Stimulated activated CD4-positive, alpha-beta T cell treated with anti-CD3 and anti-CD28 coated beads, TNF-alpha, amount 100 ng/mL, for 4 hours (primary cell): ENCODE results near the gene MSX2.

ENCODE experiments used
- DNase-seq, 3 experiments: peaks; one replicate each; pipeline ENCODE4 v3.0.0-alpha.2; 2020; ENCODE audit warnings: low read depth in 3 of 3

The MSX2 gene

GRCh38 chr5:174718880-174719610 is 5.3 kb upstream of the MSX2 start:
- DNase-seq = no peak

GRCh38 chr5:174719793-174720611 is 4.4 kb upstream of the MSX2 start:
- no peak for DNase-seq

GRCh38 chr5:174720612-174721529 is 3.5 kb upstream of the MSX2 start:
- no peak for DNase-seq

GRCh38 chr5:174721530-174722432 is 2.6 kb upstream of the MSX2 start:
- DNase-seq = no peak

GRCh38 chr5:174722500-174722899 is 1.9 kb upstream of the MSX2 start:
- DNase-seq = no peak

GRCh38 chr5:174723315-174723978 is 935 bp upstream of the MSX2 start:
- no peak for DNase-seq

GRCh38 chr5:174723979-174724483 is 351 bp upstream of the MSX2 start:
- no peak for DNase-seq

- no peak for DNase-seq
Observed at GRCh38 chr5:174725261-174725990, 1.0 kb downstream of the MSX2 start.

GRCh38 chr5:174725991-174726601 is 1.7 kb downstream of the MSX2 start:
- no peak for DNase-seq

GRCh38 chr5:174726916-174727793 is 2.8 kb downstream of the MSX2 start:
- DNase-seq = no peak

GRCh38 chr5:174727794-174728680 is 3.7 kb downstream of the MSX2 start:
- no peak for DNase-seq

- DNase-seq = no peak
Observed at GRCh38 chr5:174729075-174729680, 4.8 kb downstream of the MSX2 start.

GRCh38 chr5:174731214-174732035 is 7.0 kb downstream of the MSX2 start:
- DNase-seq = no peak

- DNase-seq = no peak
Observed at GRCh38 chr5:174732036-174733020, 7.9 kb downstream of the MSX2 start.
